Suprapubic skin (tissue), 4 donors: Measurements from ENCODE around the gene CYP46A1. TPM values are rescaled to one million over a fixed set of nuclear protein-coding genes. Genes with fewer than 3 reads are reported as not detected.

Experiments
- DNase-seq, 2 donors: peaks; one replicate each; pipeline ENCODE4 v3.0.0-alpha.2; 2019; ENCODE audit warnings: low spot score in 2 of 2
- H3K27ac ChIP-seq: fragments of 200-600 bp; sonication (generic); one replicate; pipeline ENCODE4 v1.5.1; 2019
- H3K27me3 ChIP-seq: fragments of 200-600 bp; sonication (generic); one replicate; pipeline ENCODE4 v1.5.1; 2019
- H3K36me3 ChIP-seq: fragments of 200-600 bp; sonication (generic); one replicate; pipeline ENCODE4 v1.5.1; 2019
- H3K4me1 ChIP-seq: fragments of 200-600 bp; sonication (generic); one replicate; pipeline ENCODE4 v1.5.1; 2019
- H3K4me3 ChIP-seq: fragments of 200-600 bp; sonication (generic); one replicate; pipeline ENCODE4 v1.5.1; 2019; ENCODE audit warnings: mild to moderate bottlenecking
- H3K9me3 ChIP-seq: fragments of 200-600 bp; sonication (generic); one replicate; pipeline ENCODE4 v1.5.1; 2019
- EP300 ChIP-seq: sonication (generic); formaldehyde crosslinking; IDR thresholded peaks from one replicate; pipeline ENCODE4 v1.6.1; 2017; ENCODE audit warnings: antibody characterized with exemption
- POLR2A ChIP-seq, 2 donors: fragments of 450-650 bp; IDR thresholded peaks; one replicate each; pipeline ENCODE4 v1.6.1; 2017; ENCODE audit warnings: antibody characterized with exemption in 2 of 2, mild to moderate bottlenecking in 2 of 2, moderate library complexity in 2 of 2
- POLR2AphosphoS5 ChIP-seq, 3 donors: sonication (generic); formaldehyde crosslinking; IDR thresholded peaks; one replicate each; pipeline ENCODE4 v1.6.1; 2017; ENCODE audit warnings: antibody characterized with exemption in 3 of 3
- WGBS: methylation state at CpG from one replicate; pipeline ENCODE4 v1.1.5; 2018; 5-methylcytosine and 5-hydroxymethylcytosine counted together
- total RNA-seq, 4 donors: library from RNA; depleted of rRNA; stranded (reverse); fragments of >200 nt; gene quantifications; one replicate each; pipeline ENCODE4 v1.1.0, GENCODE V29; 2016
- TF ChIP-seq, protein P1 (sequence below), 2 donors: fragments of 200-600 bp in 1 of 2; fragments of 450-650 bp in 1 of 2; sonication (generic) in 1 of 2; IDR thresholded peaks; one replicate each; pipeline ENCODE4 v1.5.1; 2016 to 2019; ENCODE audit warnings: antibody characterized with exemption in 2 of 2, mild to moderate bottlenecking in 1 of 2, moderate library complexity in 1 of 2

The CYP46A1 gene
- total RNA-seq, 4 donors from 2014 or later: 0.47 to 2.0 (median 1.0) TPM; not detected in 1

DNA sequence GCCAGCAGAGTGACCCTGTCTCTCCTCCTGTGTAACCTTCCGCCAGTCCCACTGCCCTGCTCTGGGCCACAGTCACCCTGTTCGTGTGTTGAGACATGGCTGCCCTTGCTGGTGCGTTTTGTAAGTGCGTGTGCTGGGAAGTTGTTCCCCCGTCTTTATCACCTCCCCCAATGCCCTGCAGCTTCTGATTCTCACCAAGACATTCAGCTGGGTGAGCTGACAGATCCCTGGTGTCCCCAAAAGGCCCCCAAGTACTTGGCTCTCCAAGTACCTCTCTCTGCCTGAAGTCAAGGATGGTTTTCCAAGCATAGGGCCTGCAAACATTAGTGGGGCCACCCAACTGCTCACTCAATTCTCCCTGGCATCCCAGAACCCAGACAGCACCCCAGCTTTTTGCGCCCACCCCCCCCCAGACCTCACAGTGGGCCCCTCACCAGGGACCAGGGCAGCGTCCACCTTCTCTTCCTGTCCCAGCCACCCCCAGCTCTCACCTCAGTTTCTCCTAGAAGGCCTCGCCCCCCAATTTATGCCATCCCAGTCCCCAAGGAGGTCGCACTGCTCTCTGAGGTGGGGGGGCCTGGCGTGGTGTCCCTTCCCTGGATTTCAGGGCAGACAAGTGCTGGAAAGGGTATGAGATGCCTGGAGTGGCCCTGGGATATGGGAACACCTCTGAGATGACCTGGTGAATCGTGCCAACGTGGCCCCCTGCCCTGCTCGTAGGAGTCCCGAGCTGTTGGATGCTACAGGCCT lies 57.3 kb downstream of the CYP46A1 start:
- Histone ChIP-seq H3K4me3 (no peak overlapping the region), H3K4me1 (peaks cover 37% of the 10 kb centered on the region), H3K9me3 (no peaks in the 10 kb centered on the region), H3K27me3 (peaks cover 10% of the 10 kb centered on the region), H3K27ac (no peak overlapping the region), H3K36me3 (no peaks in the 10 kb centered on the region)
- TF ChIP-seq, protein P1, sequence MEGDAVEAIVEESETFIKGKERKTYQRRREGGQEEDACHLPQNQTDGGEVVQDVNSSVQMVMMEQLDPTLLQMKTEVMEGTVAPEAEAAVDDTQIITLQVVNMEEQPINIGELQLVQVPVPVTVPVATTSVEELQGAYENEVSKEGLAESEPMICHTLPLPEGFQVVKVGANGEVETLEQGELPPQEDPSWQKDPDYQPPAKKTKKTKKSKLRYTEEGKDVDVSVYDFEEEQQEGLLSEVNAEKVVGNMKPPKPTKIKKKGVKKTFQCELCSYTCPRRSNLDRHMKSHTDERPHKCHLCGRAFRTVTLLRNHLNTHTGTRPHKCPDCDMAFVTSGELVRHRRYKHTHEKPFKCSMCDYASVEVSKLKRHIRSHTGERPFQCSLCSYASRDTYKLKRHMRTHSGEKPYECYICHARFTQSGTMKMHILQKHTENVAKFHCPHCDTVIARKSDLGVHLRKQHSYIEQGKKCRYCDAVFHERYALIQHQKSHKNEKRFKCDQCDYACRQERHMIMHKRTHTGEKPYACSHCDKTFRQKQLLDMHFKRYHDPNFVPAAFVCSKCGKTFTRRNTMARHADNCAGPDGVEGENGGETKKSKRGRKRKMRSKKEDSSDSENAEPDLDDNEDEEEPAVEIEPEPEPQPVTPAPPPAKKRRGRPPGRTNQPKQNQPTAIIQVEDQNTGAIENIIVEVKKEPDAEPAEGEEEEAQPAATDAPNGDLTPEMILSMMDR (IDR thresholded peaks at IDR 0.05): no peak
- TF ChIP-seq POLR2AphosphoS5 (IDR thresholded peaks at IDR 0.05): no peak
- no peak for TF ChIP-seq EP300
- no peak for TF ChIP-seq POLR2A (IDR thresholded peaks at IDR 0.05)
- no peak for DNase-seq
- 88% methylated on average over 10 of the region's 14 CpGs for WGBS

DNA sequence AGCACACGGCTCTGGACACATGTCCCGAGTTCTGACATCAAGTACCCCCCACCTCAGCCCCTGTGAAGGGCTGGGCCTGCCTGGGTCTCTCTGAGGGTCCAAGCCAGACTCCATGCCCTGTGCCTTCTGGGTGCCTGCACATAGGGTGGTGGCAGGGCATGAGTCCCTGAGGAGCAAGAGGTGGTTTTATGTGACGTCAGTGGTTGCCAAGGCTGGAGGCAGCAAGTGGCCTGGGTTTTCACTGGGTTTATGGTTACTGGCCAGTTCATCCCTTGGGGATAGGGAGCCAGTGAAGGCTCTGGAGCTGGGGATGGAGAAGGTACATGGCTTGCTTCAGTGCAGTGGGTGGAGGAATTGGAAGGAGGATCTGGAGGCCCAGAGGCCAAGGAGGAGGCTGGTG lies 58.0 kb downstream of the CYP46A1 start:
- TF ChIP-seq, protein P1 (IDR thresholded peaks at IDR 0.05): no peak
- Histone ChIP-seq H3K36me3 (no peaks in the 10 kb centered on the region), H3K4me3 (no peak overlapping the region), H3K4me1 (peaks cover 37% of the 10 kb centered on the region), H3K9me3 (no peaks in the 10 kb centered on the region), H3K27me3 (peaks cover 10% of the 10 kb centered on the region), H3K27ac (no peak overlapping the region)
- DNase-seq: no peak
- 92% methylated on average over 1 of the region's 3 CpGs for WGBS

DNA sequence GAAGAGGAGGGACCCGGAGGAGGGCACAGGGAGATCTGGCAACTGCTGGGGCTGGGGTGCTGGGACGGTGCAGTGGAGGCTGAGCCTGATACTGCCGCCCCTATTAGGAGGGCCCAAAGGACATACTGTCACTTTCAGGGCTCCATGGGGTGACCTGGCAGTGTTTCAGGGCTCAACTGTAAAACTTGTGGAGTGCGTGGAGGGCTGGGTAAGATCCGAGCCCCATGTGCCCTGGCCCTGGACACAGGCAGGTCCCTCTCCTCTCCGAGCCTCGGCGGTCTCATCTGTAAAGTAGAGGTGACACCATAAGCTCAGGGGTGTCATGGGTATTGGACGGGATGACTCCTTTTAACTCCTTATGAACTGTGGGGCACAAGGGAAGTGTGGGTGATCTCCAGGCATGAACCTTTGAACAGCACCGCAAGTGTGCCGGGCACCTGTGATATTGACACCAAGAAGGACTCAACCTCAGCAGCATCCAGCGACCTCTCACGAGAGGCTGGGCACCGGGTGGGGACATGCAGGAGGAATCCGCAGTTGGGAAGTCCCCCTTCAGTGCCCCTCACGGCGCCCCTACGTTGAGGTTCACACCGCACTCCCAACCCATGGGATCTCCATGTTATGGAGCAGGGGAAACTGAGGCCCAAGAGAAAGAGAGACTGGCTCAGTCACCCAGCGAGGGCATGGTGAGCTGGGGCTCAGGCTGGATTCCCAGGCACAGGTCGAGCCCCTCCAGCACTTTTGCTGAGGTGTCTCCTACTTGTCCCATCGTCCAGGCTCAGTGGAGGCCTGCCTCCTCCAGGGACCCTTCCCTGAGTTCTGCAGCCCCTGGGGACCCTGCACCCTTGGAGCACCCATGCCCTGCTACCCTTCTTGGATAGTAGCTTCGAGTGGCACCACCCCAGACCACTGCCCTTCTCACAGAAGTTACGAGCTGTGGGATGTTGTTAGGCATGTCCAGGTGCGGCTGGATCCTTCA lies 58.7 kb downstream of the CYP46A1 start:
- no peak for DNase-seq

DNA sequence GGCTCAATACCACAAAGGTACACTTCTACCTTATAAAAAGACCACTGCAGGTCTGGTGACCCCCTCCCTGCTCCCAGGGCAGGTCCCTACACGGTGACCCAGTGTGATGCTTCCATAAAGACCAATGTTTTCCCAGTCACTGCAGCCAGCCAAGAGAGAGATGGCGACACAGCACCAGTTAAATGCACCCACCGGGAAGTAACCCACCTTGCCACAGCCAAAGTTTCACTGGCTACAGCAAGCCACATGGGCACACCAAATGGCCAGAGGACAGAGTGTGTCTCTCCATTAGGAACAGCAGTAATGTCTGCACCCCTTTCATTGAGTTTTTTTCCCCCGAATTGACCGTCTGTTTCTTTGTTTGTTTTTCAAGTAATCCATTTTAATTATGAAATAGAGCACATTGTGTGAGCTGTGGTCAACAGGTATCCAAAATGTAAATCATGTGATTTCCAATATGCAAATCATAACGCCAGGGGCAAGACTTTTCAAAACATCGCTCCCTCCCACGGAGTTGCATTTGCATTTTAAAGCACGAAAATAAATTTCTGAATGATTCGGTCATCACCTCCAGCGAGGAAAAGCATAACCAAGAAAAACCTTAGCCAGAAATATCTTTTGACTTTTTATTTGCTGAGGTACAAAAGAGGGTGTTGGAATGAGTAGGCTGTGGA lies 60.2 kb downstream of the CYP46A1 start:
- Histone ChIP-seq H3K36me3 (no peaks in the 10 kb centered on the region), H3K27me3 (no peaks in the 10 kb centered on the region), H3K27ac (no peak overlapping the region), H3K4me3 (no peak overlapping the region), H3K4me1 (peaks cover 38% of the 10 kb centered on the region), H3K9me3 (no peaks in the 10 kb centered on the region)
- TF ChIP-seq EP300 (no peak), POLR2AphosphoS5 (IDR thresholded peaks at IDR 0.05) (no peak), POLR2A (IDR thresholded peaks at IDR 0.05) (no peak)
- TF ChIP-seq, protein P1 (IDR thresholded peaks at IDR 0.05): no peak
- WGBS: 51% methylated on average over 11 of the region's 11 CpGs
- no peak for DNase-seq

More for the DNA sequence above, 58.7 kb downstream of the CYP46A1 start:
- H3K4me3 ChIP-seq: no peak overlapping the region
- no peaks in the 10 kb centered on the region for H3K36me3 ChIP-seq
- no peaks in the 10 kb centered on the region for H3K9me3 ChIP-seq
- peaks cover 7% of the 10 kb centered on the region for H3K27me3 ChIP-seq
- H3K4me1 ChIP-seq: peaks cover 37% of the 10 kb centered on the region
- H3K27ac ChIP-seq: no peak overlapping the region
- TF ChIP-seq, protein P1 (IDR thresholded peaks at IDR 0.05): no peak
- TF ChIP-seq POLR2AphosphoS5 (IDR thresholded peaks at IDR 0.05): no peak
- TF ChIP-seq EP300: no peak
- no peak for TF ChIP-seq POLR2A (IDR thresholded peaks at IDR 0.05)
- 93% methylated on average over 8 of the region's 25 CpGs for WGBS
